Measurements from ENCODE around the gene HDHD2.

DNA sequence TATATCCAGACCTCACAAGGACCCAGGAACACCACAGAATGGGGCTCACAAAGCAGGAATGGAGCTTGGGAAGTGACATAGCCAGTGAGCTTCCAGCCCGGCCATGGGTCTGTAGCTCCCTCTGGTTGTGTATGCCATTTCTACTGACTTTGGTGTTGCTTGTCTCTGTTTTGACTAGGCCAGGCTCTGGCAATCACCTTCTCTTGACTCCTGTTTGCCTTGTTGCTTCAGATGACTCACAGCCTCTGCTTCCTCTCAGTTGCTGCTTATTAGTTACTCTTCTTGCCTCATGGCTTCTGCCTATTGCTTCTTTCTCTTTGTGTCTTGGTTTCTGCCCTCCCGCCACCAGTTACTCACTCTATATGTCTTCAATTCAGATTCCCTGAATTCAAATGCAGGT lies 41.7 kb upstream of the HDHD2 start:
- TF ChIP-seq, protein P1, sequence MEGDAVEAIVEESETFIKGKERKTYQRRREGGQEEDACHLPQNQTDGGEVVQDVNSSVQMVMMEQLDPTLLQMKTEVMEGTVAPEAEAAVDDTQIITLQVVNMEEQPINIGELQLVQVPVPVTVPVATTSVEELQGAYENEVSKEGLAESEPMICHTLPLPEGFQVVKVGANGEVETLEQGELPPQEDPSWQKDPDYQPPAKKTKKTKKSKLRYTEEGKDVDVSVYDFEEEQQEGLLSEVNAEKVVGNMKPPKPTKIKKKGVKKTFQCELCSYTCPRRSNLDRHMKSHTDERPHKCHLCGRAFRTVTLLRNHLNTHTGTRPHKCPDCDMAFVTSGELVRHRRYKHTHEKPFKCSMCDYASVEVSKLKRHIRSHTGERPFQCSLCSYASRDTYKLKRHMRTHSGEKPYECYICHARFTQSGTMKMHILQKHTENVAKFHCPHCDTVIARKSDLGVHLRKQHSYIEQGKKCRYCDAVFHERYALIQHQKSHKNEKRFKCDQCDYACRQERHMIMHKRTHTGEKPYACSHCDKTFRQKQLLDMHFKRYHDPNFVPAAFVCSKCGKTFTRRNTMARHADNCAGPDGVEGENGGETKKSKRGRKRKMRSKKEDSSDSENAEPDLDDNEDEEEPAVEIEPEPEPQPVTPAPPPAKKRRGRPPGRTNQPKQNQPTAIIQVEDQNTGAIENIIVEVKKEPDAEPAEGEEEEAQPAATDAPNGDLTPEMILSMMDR (IDR thresholded peaks at IDR 0.05; ENCODE audit: insufficient read depth, low read length, poor library complexity, severe bottlenecking): no peak
- no peak for TF ChIP-seq EZH2phosphoT487 (conservative IDR thresholded peaks at IDR 0.05; ENCODE audit: low read length)
